Astrocyte (in vitro differentiated cells and primary cell): ENCODE results near the gene ZBTB47. TPM values are rescaled to one million over a fixed set of nuclear protein-coding genes. Genes with fewer than 3 reads are reported as not detected.

ENCODE experiments used
- DNase-seq: peaks from one replicate; pipeline ENCODE4 v3.0.0-alpha.2; 2010; ENCODE audit warnings: low read depth
- FAIRE-seq: peaks from 2 replicates; lab custom pipeline; 2011; peaks lifted over from hg19 to GRCh38; lab: Jason Lieb, UNC
- H2AFZ ChIP-seq: 2 replicates; pipeline ENCODE4 v1.6.0; 2012; ENCODE audit warnings: low read depth, low read length, inconsistent platforms
- H3K27ac ChIP-seq: 2 replicates; pipeline ENCODE4 v1.5.1; 2011; ENCODE audit warnings: low read depth, low read length, inconsistent platforms
- H3K27me3 ChIP-seq: 2 replicates; pipeline ENCODE4 v1.6.0; 2011; ENCODE audit warnings: low read length, inconsistent platforms; ENCODE audit not compliant: insufficient read depth
- H3K36me3 ChIP-seq: 2 replicates; pipeline ENCODE4 v1.5.1; 2011; ENCODE audit warnings: low read length, inconsistent platforms; ENCODE audit not compliant: insufficient read depth
- H3K4me1 ChIP-seq: 2 replicates; pipeline ENCODE4 v1.5.1; 2011; ENCODE audit warnings: low read length, inconsistent platforms; ENCODE audit not compliant: insufficient read depth
- H3K4me2 ChIP-seq: 2 replicates; pipeline ENCODE4 v1.6.0; 2012; ENCODE audit warnings: low read length, inconsistent platforms
- H3K4me3 ChIP-seq: 2 replicates; pipeline ENCODE4 v1.5.1; 2011; ENCODE audit warnings: low read depth, mild to moderate bottlenecking, low read length, inconsistent platforms; ENCODE audit not compliant: insufficient read depth
- H3K79me2 ChIP-seq: 2 replicates; pipeline ENCODE4 v1.6.0; 2012; ENCODE audit warnings: mild to moderate bottlenecking, low read length, inconsistent platforms; ENCODE audit not compliant: insufficient read depth
- H3K9ac ChIP-seq: 2 replicates; pipeline ENCODE4 v1.6.0; 2012; ENCODE audit warnings: mild to moderate bottlenecking, low read length, inconsistent platforms
- H3K9me3 ChIP-seq: 2 replicates; pipeline ENCODE4 v1.5.1; 2012; ENCODE audit warnings: low read depth, mild to moderate bottlenecking, low read length, inconsistent platforms; ENCODE audit not compliant: insufficient read depth
- H4K20me1 ChIP-seq: 2 replicates; pipeline ENCODE4 v1.6.0; 2012; ENCODE audit warnings: low read length, inconsistent platforms; ENCODE audit not compliant: insufficient read depth
- H3K27ac Mint-ChIP-seq: one replicate; pipeline ENCODE4 v1.8.0; 2021; ENCODE audit warnings: mild to moderate bottlenecking, mixed read lengths; ENCODE audit not compliant: unreplicated experiment
- H3K27me3 Mint-ChIP-seq: one replicate; pipeline ENCODE4 v1.8.0; 2021; ENCODE audit warnings: low read depth, mixed read lengths; ENCODE audit not compliant: unreplicated experiment
- H3K36me3 Mint-ChIP-seq: one replicate; pipeline ENCODE4 v1.8.0; 2021; ENCODE audit warnings: low read depth, mixed read lengths; ENCODE audit not compliant: unreplicated experiment
- H3K4me1 Mint-ChIP-seq: one replicate; pipeline ENCODE4 v1.8.0; 2021; ENCODE audit warnings: low read depth, mixed read lengths; ENCODE audit not compliant: unreplicated experiment
- H3K4me3 Mint-ChIP-seq: one replicate; pipeline ENCODE4 v1.8.0; 2021; ENCODE audit warnings: mild to moderate bottlenecking, moderate library complexity, mixed read lengths; ENCODE audit not compliant: unreplicated experiment
- H3K9me3 Mint-ChIP-seq: one replicate; pipeline ENCODE4 v1.8.0; 2021; ENCODE audit warnings: mild to moderate bottlenecking, mixed read lengths; ENCODE audit not compliant: unreplicated experiment
- CTCF ChIP-seq: IDR thresholded peaks from 2 replicates; pipeline ENCODE4 v1.5.1; 2011; ENCODE audit warnings: low read depth, mild to moderate bottlenecking, inconsistent platforms, low read length, moderate library complexity; ENCODE audit not compliant: insufficient read depth
- EZH2 ChIP-seq: IDR thresholded peaks from 2 replicates; pipeline ENCODE4 v1.6.1; 2012; ENCODE audit warnings: mild to moderate bottlenecking, low read length, inconsistent platforms; ENCODE audit not compliant: insufficient read depth
- total RNA-seq: library from RNA; stranded (reverse); gene quantifications from 2 replicates; pipeline ENCODE4 v1.2.1, GENCODE V29; 2021

The ZBTB47 gene
- total RNA-seq, 1 donor from 2014 or later: 9.3 TPM

GRCh38 chr3:42612928-42613327 lies 40.6 kb upstream of the ZBTB47 start:
- H3K27ac Mint-ChIP-seq: no peak overlapping the region
- TF ChIP-seq EZH2: no peak
- TF ChIP-seq CTCF: no peak
- H3K36me3 Mint-ChIP-seq: peaks cover 11% of the 10 kb centered on the region
- Histone ChIP-seq H3K27me3 (no peaks in the 10 kb centered on the region), H3K4me3 (no peak overlapping the region), H3K79me2 (peaks cover 97% of the 10 kb centered on the region), H3K27ac (no peak overlapping the region), H3K36me3 (no peaks in the 10 kb centered on the region), H3K4me2 (no peak overlapping the region), H2AFZ (no peak overlapping the region), H3K4me1 (no peaks in the 10 kb centered on the region), H3K9me3 (no peaks in the 10 kb centered on the region), H3K9ac (no peak overlapping the region), H4K20me1 (peaks cover 76% of the 10 kb centered on the region)
- H3K4me1 Mint-ChIP-seq: peaks cover 7% of the 10 kb centered on the region
- H3K4me3 Mint-ChIP-seq: no peak overlapping the region
- DNase-seq: no peak
- H3K27me3 Mint-ChIP-seq: no peaks in the 10 kb centered on the region
- FAIRE-seq: no peak
- H3K9me3 Mint-ChIP-seq: no peaks in the 10 kb centered on the region

GRCh38 chr3:42613462-42613861 lies 40.0 kb upstream of the ZBTB47 start:
- Histone ChIP-seq H4K20me1 (peaks cover 71% of the 10 kb centered on the region), H3K9me3 (no peaks in the 10 kb centered on the region), H3K79me2 (peaks cover 91% of the 10 kb centered on the region), H3K9ac (no peak overlapping the region), H3K36me3 (no peaks in the 10 kb centered on the region), H3K27ac (no peak overlapping the region), H3K4me2 (no peak overlapping the region), H3K27me3 (no peaks in the 10 kb centered on the region), H3K4me1 (no peaks in the 10 kb centered on the region), H2AFZ (no peak overlapping the region), H3K4me3 (no peak overlapping the region)
- no peaks in the 10 kb centered on the region for H3K27me3 Mint-ChIP-seq
- FAIRE-seq: peak; percentile 37
- no peak overlapping the region for H3K4me3 Mint-ChIP-seq
- H3K9me3 Mint-ChIP-seq: no peaks in the 10 kb centered on the region
- no peak for DNase-seq
- peak; percentile 41 for TF ChIP-seq CTCF
- no peak for TF ChIP-seq EZH2
- H3K4me1 Mint-ChIP-seq: peaks cover 7% of the 10 kb centered on the region
- no peak overlapping the region for H3K27ac Mint-ChIP-seq
- peaks cover 9% of the 10 kb centered on the region for H3K36me3 Mint-ChIP-seq

GRCh38 chr3:42631620-42632019 lies 21.9 kb upstream of the ZBTB47 start:
- Histone ChIP-seq H3K27ac (no peak overlapping the region), H4K20me1 (peaks cover 31% of the 10 kb centered on the region)
- H3K9me3 Mint-ChIP-seq: no peaks in the 10 kb centered on the region

More at GRCh38 chr3:42631620-42632019, 21.9 kb upstream of the ZBTB47 start:
- peaks cover 12% of the 10 kb centered on the region for H3K4me1 Mint-ChIP-seq
- no peak overlapping the region for H3K27ac Mint-ChIP-seq
- H3K4me3 Mint-ChIP-seq: no peak overlapping the region
- Histone ChIP-seq H3K79me2 (peaks cover 8% of the 10 kb centered on the region), H3K36me3 (peaks cover 63% of the 10 kb centered on the region), H3K27me3 (no peaks in the 10 kb centered on the region), H3K9ac (no peak overlapping the region), H3K9me3 (no peaks in the 10 kb centered on the region), H3K4me3 (no peak overlapping the region), H2AFZ (no peak overlapping the region), H3K4me1 (peaks cover 6% of the 10 kb centered on the region), H3K4me2 (no peak overlapping the region)
- FAIRE-seq (no peak), DNase-seq (no peak)
- peaks cover 11% of the 10 kb centered on the region for H3K36me3 Mint-ChIP-seq
- no peaks in the 10 kb centered on the region for H3K27me3 Mint-ChIP-seq
- TF ChIP-seq EZH2: no peak
- TF ChIP-seq CTCF: no peak
